CD1c-positive myeloid dendritic cell (primary cell): Measurements from ENCODE around the gene CCDC182.

Experiments
- DNase-seq: peaks from one replicate; pipeline ENCODE4 v3.0.0-alpha.2; 2016; ENCODE audit errors: extremely low spot score

CCDC182 gene

GRCh38 chr17:57727630-57728175 lies 17.4 kb downstream of the CCDC182 start:
- DNase-seq: no peak

- DNase-seq: no peak
These were observed 18.3 kb downstream of the CCDC182 start for GRCh38 chr17:57726838-57727237.

GRCh38 chr17:57726213-57726790 lies 18.8 kb downstream of the CCDC182 start:
- no peak for DNase-seq

- no peak for DNase-seq
These were observed 20.4 kb downstream of the CCDC182 start for GRCh38 chr17:57724729-57725125.

GRCh38 chr17:57724026-57724728 lies 20.9 kb downstream of the CCDC182 start:
- DNase-seq: no peak

- no peak for DNase-seq
These were observed 21.6 kb downstream of the CCDC182 start for GRCh38 chr17:57723427-57724025.

GRCh38 chr17:57722704-57723043 lies 22.4 kb downstream of the CCDC182 start:
- no peak for DNase-seq

GRCh38 chr17:57721967-57722703 lies 23.0 kb downstream of the CCDC182 start:
- DNase-seq: no peak

- DNase-seq: no peak
These were observed 24.6 kb downstream of the CCDC182 start for GRCh38 chr17:57720386-57721035.

GRCh38 chr17:57718878-57719277 lies 26.2 kb downstream of the CCDC182 start:
- no peak for DNase-seq

- no peak for DNase-seq
These were observed 29.1 kb downstream of the CCDC182 start for GRCh38 chr17:57715981-57716380.

- no peak for DNase-seq
These were observed 30.4 kb downstream of the CCDC182 start for GRCh38 chr17:57714665-57715180.

GRCh38 chr17:57713140-57713539 lies 32.0 kb downstream of the CCDC182 start:
- DNase-seq: no peak

GRCh38 chr17:57708410-57708809 lies 36.7 kb downstream of the CCDC182 start:
- no peak for DNase-seq

- no peak for DNase-seq
These were observed 37.2 kb downstream of the CCDC182 start for GRCh38 chr17:57707892-57708291.

GRCh38 chr17:57706761-57707160 lies 38.3 kb downstream of the CCDC182 start:
- DNase-seq: no peak

- no peak for DNase-seq
These were observed 39.0 kb downstream of the CCDC182 start for GRCh38 chr17:57705921-57706695.

GRCh38 chr17:57704448-57704847 lies 40.7 kb downstream of the CCDC182 start:
- no peak for DNase-seq

GRCh38 chr17:57703273-57703672 lies 41.8 kb downstream of the CCDC182 start:
- DNase-seq: no peak

GRCh38 chr17:57701124-57701523 lies 44.0 kb downstream of the CCDC182 start:
- no peak for DNase-seq

GRCh38 chr17:57699751-57700219 lies 45.3 kb downstream of the CCDC182 start:
- DNase-seq: no peak
